Measurements from ENCODE around the gene UCK1. TPM values are rescaled to one million over a fixed set of nuclear protein-coding genes. Genes with fewer than 3 reads are reported as not detected.
"Not testable (repeated sequence)": the region's sequence is repeated elsewhere in the genome, so short reads cannot be mapped to it uniquely, and the experiment has no call there.

The UCK1 gene
- polyA plus RNA-seq, 1 donor (not counting 4 experiments of a cell fraction or from before 2014, with no cell fraction given), result 15.4 TPM

GRCh38 chr9:131516100-131516499, 15.0 kb downstream of the UCK1 start:
- Histone ChIP-seq H3K9ac (ENCODE audit: control insufficient read depth, extremely low read depth, insufficient read depth, low read length) (no peak overlapping the region), H3K36me3 (ENCODE audit: control insufficient read depth in 2 of 2, extremely low read depth in 1 of 2, insufficient read depth in 2 of 2, low read length in 2 of 2) (peaks cover 26 to 59% of the 10 kb centered on the region in 2 experiments)
- no peak for FAIRE-seq

GRCh38 chr9:131515559-131516031, 15.5 kb downstream of the UCK1 start:
- FAIRE-seq; dilution Hi-C loops (cut with MboI; ENCODE audit: extremely low pct_ligation_motif_present, low sequenced_read_pairs); DNase-seq (ENCODE audit: low read depth, low spot score); H3K79me2 ChIP-seq (ENCODE audit: control insufficient read depth, insufficient read depth, low read length); H3K27ac ChIP-seq (ENCODE audit: control insufficient read depth, insufficient read depth, low read length); H3K4me3 ChIP-seq (ENCODE audit: control insufficient read depth in 2 of 3, extremely low read depth in 1 of 3, insufficient read depth in 2 of 3, low read depth in 1 of 3, low read length in 3 of 3); H3K27me3 ChIP-seq (ENCODE audit: control insufficient read depth, extremely low read depth, insufficient read depth, low read length); H3K9me3 ChIP-seq (ENCODE audit: control insufficient read depth, low read depth, low read length); H2AFZ ChIP-seq (ENCODE audit: control insufficient read depth, low read length); H3K4me2 ChIP-seq (ENCODE audit: control insufficient read depth, extremely low read depth, insufficient read depth, low read depth, low read length); H3K9ac ChIP-seq (ENCODE audit: control insufficient read depth, extremely low read depth, insufficient read depth, low read length); H3K4me1 ChIP-seq (ENCODE audit: control insufficient read depth, extremely low read depth, insufficient read depth, low read length); H4K20me1 ChIP-seq (ENCODE audit: control insufficient read depth, extremely low read depth, insufficient read depth, low read length); H3K9me1 ChIP-seq (ENCODE audit: control insufficient read depth, extremely low read depth, insufficient read depth, low read length): not testable (repeated sequence)
- H3K36me3 ChIP-seq (ENCODE audit: control insufficient read depth in 2 of 2, extremely low read depth in 1 of 2, insufficient read depth in 2 of 2, low read length in 2 of 2), result peaks cover 24 to 59% of the 10 kb centered on the region in 2 experiments

More at GRCh38 chr9:131516100-131516499, 15.0 kb downstream of the UCK1 start:
- TF ChIP-seq EZH2 (IDR thresholded peaks at IDR 0.05; ENCODE audit: low read length), result no peak
- TF ChIP-seq CTCF (optimal IDR thresholded peaks at IDR 0.05 in 1 of 3, IDR thresholded peaks at IDR 0.05 in 1 of 3, conservative IDR thresholded peaks at IDR 0.05 in 1 of 3; ENCODE audit: extremely low read depth in 1 of 3, insufficient read depth in 2 of 3, low read length in 3 of 3), result no peak
- Histone ChIP-seq H3K4me1 (ENCODE audit: control insufficient read depth, extremely low read depth, insufficient read depth, low read length) (no peaks in the 10 kb centered on the region), H3K79me2 (ENCODE audit: control insufficient read depth, insufficient read depth, low read length) (no peaks in the 10 kb centered on the region), H2AFZ (ENCODE audit: control insufficient read depth, low read length) (no peak overlapping the region), H4K20me1 (ENCODE audit: control insufficient read depth, extremely low read depth, insufficient read depth, low read length) (no peaks in the 10 kb centered on the region), H3K9me3 (ENCODE audit: control insufficient read depth, low read depth, low read length) (no peaks in the 10 kb centered on the region), H3K4me3 (ENCODE audit: control insufficient read depth in 2 of 3, extremely low read depth in 1 of 3, insufficient read depth in 2 of 3, low read depth in 1 of 3, low read length in 3 of 3) (no peak overlapping the region), H3K9me1 (ENCODE audit: control insufficient read depth, extremely low read depth, insufficient read depth, low read length) (no peaks in the 10 kb centered on the region), H3K4me2 (ENCODE audit: control insufficient read depth, extremely low read depth, insufficient read depth, low read depth, low read length) (no peak overlapping the region), H3K27me3 (ENCODE audit: control insufficient read depth, extremely low read depth, insufficient read depth, low read length) (no peaks in the 10 kb centered on the region), H3K27ac (ENCODE audit: control insufficient read depth, insufficient read depth, low read length) (no peak overlapping the region)
- dilution Hi-C loops (cut with MboI; ENCODE audit: extremely low pct_ligation_motif_present, low sequenced_read_pairs), result no loop called here
- DNase-seq (ENCODE audit: low read depth, low spot score), result no peak

GRCh38 chr9:131513177-131513576, 17.9 kb downstream of the UCK1 start:
- peaks cover 21 to 51% of the 10 kb centered on the region in 2 experiments for H3K36me3 ChIP-seq (ENCODE audit: control insufficient read depth in 2 of 2, extremely low read depth in 1 of 2, insufficient read depth in 2 of 2, low read length in 2 of 2)
- no peak for FAIRE-seq
- dilution Hi-C loops (cut with MboI; ENCODE audit: extremely low pct_ligation_motif_present, low sequenced_read_pairs), result no loop called here

More at GRCh38 chr9:131513177-131513576, 17.9 kb downstream of the UCK1 start:
- no peaks in the 10 kb centered on the region for H3K4me1 ChIP-seq (ENCODE audit: control insufficient read depth, extremely low read depth, insufficient read depth, low read length)
- H3K27ac ChIP-seq (ENCODE audit: control insufficient read depth, insufficient read depth, low read length), result no peak overlapping the region
- H3K27me3 ChIP-seq (ENCODE audit: control insufficient read depth, extremely low read depth, insufficient read depth, low read length), result no peaks in the 10 kb centered on the region
- no peaks in the 10 kb centered on the region for H3K9me1 ChIP-seq (ENCODE audit: control insufficient read depth, extremely low read depth, insufficient read depth, low read length)
- H3K4me2 ChIP-seq (ENCODE audit: control insufficient read depth, extremely low read depth, insufficient read depth, low read depth, low read length), result no peak overlapping the region
- no peak overlapping the region for H3K4me3 ChIP-seq (ENCODE audit: control insufficient read depth in 2 of 3, extremely low read depth in 1 of 3, insufficient read depth in 2 of 3, low read depth in 1 of 3, low read length in 3 of 3)
- H3K79me2 ChIP-seq (ENCODE audit: control insufficient read depth, insufficient read depth, low read length), result no peaks in the 10 kb centered on the region
- H3K9me3 ChIP-seq (ENCODE audit: control insufficient read depth, low read depth, low read length), result no peaks in the 10 kb centered on the region
- H2AFZ ChIP-seq (ENCODE audit: control insufficient read depth, low read length), result no peak overlapping the region
- no peaks in the 10 kb centered on the region for H4K20me1 ChIP-seq (ENCODE audit: control insufficient read depth, extremely low read depth, insufficient read depth, low read length)
- no peak for TF ChIP-seq EZH2 (IDR thresholded peaks at IDR 0.05; ENCODE audit: low read length)
- TF ChIP-seq CTCF (optimal IDR thresholded peaks at IDR 0.05 in 1 of 3, IDR thresholded peaks at IDR 0.05 in 1 of 3, conservative IDR thresholded peaks at IDR 0.05 in 1 of 3; ENCODE audit: extremely low read depth in 1 of 3, insufficient read depth in 2 of 3, low read length in 3 of 3), result no peak
- no peak for DNase-seq (ENCODE audit: low read depth, low spot score)
- H3K9ac ChIP-seq (ENCODE audit: control insufficient read depth, extremely low read depth, insufficient read depth, low read length), result no peak overlapping the region

All from keratinocyte (primary cell).